AG10803 (cell line): ENCODE results near the gene PITPNM2.

Experiments used
- DNase-seq: peaks from one replicate; pipeline ENCODE4 v3.0.0; 2010; ENCODE audit warnings: low read depth
- H3K4me3 ChIP-seq: 2 replicates; pipeline ENCODE4 v1.5.1; 2011; ENCODE audit warnings: mild to moderate bottlenecking, low read length, control low read depth
- TF ChIP-seq, protein P1 (sequence below): conservative IDR thresholded peaks from 2 replicates; pipeline ENCODE4 v1.5.1; 2011; ENCODE audit warnings: mild to moderate bottlenecking, low read length, control low read depth, inconsistent platforms

PITPNM2 gene

DNA sequence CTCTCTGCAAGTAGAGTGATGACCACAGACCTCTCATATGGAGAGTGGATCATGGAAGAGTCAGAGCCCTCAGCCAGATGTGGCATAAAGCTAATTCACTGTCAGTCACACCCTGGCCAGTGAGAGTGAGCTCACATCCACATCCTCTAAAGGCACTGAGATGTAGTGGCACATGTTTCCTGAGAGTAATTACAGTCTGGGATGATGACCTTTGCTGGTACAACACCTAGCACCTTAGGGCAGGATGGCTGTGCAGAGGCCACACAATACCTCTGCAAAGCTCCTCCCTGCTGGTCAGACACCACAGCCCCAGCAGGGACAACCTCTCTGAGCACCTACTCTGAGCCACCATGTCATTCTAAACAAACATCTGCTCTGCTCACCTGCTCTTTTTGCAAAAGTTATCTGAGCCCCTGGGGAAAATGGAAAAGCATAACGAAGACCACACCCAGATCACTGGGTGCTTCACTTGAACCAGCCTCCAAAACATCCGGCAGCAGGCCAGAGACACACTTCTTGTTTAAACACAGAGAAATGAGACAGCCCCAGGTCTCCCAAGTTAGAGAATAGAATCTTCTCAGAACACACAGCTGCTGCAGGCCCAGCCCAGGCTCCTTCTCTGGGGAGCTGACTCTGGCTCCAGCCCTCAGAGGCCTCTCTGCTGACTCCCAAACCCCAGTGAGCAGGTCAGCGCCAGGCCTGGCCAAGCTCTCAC lies 30.3 kb downstream of the PITPNM2 start:
- H3K4me3 ChIP-seq: no peak overlapping the region
- DNase-seq: no peak
- TF ChIP-seq, protein P1, sequence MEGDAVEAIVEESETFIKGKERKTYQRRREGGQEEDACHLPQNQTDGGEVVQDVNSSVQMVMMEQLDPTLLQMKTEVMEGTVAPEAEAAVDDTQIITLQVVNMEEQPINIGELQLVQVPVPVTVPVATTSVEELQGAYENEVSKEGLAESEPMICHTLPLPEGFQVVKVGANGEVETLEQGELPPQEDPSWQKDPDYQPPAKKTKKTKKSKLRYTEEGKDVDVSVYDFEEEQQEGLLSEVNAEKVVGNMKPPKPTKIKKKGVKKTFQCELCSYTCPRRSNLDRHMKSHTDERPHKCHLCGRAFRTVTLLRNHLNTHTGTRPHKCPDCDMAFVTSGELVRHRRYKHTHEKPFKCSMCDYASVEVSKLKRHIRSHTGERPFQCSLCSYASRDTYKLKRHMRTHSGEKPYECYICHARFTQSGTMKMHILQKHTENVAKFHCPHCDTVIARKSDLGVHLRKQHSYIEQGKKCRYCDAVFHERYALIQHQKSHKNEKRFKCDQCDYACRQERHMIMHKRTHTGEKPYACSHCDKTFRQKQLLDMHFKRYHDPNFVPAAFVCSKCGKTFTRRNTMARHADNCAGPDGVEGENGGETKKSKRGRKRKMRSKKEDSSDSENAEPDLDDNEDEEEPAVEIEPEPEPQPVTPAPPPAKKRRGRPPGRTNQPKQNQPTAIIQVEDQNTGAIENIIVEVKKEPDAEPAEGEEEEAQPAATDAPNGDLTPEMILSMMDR: no peak

DNA sequence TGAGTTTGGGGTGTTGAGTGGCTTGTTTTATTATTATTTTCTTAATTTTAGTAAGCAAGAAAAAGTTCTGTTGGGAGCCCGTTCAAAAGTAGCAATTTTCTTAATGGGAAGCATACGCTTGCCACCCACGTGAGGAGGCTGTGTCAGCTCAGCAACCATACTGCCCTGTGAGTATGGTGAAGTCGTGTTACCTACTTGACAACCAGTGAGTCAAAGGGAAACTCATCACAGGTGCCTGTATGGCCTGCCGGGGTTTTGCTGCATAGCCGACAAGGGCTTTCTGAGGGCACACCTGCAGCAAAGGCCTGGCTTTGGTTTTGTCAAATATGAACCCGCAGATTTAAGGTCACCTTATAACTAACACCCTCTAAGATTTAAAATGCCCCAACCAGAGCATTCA lies 31.1 kb downstream of the PITPNM2 start:
- TF ChIP-seq, protein P1: no peak
- DNase-seq: no peak
- H3K4me3 ChIP-seq: no peak overlapping the region

DNA sequence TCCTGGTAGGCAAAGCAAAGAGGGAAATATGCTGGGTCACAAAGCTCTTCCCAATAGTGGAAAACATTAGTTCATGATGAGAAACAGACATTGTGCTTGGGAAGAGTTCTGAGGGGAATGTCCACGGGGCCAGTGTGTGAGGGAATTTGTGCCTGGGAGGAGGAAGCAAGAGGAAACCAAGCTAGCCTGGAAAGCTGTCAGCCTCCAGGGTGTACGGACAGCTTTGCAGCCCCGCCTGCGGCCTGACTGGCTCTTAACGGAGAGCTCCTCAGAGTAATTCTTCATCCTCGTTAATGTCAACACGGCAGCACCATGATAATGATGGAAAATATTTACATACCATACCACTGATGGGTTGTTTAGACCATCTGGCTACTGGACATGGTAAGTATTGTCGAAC lies 32.4 kb downstream of the PITPNM2 start:
- DNase-seq: peak; percentile 65
- TF ChIP-seq, protein P1: no peak

DNA sequence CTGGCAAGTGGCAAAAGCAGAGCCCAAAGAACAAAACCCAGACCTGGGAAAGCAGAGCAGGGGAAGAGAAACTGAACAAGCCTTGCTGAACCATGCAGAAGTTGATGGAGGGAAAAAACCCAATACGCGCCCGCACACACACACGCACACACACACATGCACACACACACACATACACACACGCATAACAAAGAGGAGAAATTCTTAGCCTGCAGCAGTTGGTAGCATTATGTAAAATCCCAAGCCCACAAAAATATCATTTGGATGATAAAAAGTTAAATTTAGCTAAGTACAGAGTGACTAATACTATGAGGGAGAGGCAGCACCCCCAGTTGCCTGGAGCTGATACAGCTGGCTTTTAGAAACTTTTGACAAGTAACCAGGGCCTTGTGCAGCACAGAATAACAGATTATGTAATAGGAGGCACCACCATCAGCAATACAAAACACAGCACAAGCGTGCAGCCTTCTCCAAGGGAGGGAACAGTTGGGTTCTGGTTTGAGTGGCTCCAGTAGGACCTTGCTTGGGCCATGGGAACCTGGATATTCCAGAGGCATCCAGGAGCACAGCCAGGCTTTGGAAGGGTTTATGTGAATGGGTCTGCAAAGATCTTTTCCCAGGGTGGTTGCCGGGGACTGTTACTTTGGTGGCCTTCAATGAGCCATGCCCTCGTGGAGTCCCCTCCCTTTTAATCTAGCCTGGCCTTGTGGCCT lies 35.3 kb downstream of the PITPNM2 start:
- TF ChIP-seq, protein P1: no peak
- H3K4me3 ChIP-seq: peak overlapping the region; percentile 21; the same call in 1 of the 2 replicates
- peak; percentile 97 for DNase-seq

More for the DNA sequence above, 32.4 kb downstream of the PITPNM2 start:
- H3K4me3 ChIP-seq: no peak overlapping the region

DNA sequence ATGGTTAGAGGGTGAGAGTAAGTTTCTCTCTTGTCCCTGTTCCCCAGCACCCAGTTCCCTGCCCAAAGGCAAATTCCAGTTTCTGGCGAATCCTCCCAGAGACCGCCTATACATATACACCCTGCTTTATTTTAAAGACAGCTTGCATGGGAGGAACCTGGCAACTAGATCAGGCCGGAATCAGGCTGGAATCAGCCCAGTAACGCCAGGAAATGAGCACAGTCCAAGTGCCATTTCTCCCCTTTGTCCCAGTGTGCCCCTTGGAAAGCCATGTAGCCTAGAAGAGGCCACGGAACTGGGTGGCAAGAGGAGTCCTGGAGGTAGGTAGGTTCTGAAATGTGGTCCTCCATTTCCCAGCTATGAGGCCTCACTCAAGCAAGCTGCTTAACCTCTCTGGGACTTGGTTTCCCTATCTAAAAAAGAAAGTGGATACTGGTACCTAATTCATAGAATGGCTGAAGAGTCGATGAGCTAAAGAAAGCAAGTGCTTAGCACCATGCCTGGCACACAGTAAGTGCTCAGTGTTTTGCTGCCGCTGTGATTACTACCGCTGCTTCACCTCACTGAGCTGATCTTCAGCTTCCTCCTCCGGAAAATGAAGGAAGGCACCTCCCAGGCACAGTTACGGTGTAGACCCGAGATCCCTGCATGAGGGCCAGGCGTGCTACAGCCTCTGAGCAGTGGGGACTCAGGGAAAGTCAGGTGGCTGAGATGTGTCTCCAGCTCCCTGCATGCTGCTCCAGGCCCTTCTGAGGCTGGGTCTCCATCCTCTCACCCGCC lies 36.4 kb downstream of the PITPNM2 start:
- TF ChIP-seq, protein P1: no peak
- no peak overlapping the region for H3K4me3 ChIP-seq
- DNase-seq: no peak

DNA sequence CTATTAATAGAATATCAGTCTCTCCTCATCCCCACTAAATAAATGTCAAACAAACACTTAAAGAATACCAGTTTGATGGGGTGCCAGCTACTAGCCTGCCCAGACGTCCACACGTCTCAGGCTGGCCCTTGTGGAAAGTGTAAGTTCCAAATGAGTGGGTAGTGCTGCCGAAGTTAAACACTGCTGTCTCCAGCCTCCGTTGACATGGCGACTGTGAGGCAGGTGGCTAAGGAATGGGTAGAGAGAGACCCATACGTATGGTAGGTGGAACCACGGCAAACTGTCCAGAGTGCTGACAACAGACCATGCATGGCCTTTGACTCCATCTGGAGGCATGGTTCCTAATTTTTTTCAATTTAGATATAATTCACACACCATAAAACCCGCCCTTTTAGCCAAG lies 37.9 kb downstream of the PITPNM2 start:
- TF ChIP-seq, protein P1: no peak
- no peak for DNase-seq
- no peak overlapping the region for H3K4me3 ChIP-seq
